Measurements from ENCODE around the gene SPOCD1. TPM values are rescaled to one million over a fixed set of nuclear protein-coding genes. Genes with fewer than 3 reads are reported as not detected.

The SPOCD1 gene
- polyA plus RNA-seq, 2 of the 4 experiments (the other 2 are of a cell fraction), result 0.98 to 4.8 TPM

DNA sequence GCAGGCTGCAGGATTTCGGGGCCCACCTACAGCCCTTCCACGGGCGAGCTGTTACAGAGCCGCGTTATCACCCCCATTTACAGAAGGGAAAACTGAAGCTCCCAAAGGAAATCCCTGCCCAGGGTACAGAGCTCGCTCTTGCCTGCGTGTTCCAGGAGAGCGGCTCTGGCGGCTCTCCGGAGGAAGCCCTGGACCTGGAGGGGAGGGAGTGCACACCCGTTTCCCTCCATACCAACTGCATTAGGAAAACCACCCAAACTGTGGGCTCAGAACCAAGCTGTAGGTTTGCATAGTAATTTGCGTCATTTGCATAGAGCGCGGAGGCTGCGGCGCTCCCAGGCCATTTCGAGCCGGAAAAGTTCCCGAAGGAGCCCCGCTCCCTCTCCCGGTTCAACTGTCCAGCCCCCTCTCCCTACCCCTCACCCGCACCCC is 27.0 kb downstream of the SPOCD1 start:
- DNase-seq (ENCODE audit: low read depth in 1 of 2, low spot score in 1 of 2) (peak in 1 of 2 experiments; percentile 68), FAIRE-seq (no peak)

More for the DNA sequence above, 27.0 kb downstream of the SPOCD1 start:
- peak overlapping the region; percentile 94 to 95 for H3K27ac ChIP-seq
- CTCF ChIA-PET, result interaction anchor here (0.7 to 18.6 kb wide), 43 partner anchors 9 to 394 kb away, joined by 3 to 242 read pairs (median 5); partner anchors contain the start of genes ADGRB2, COL16A1 and PTP4A2
- whole genome bisulfite sequencing (ENCODE audit: missing lambda C conversion rate), result 1% methylated on average over 20 of the region's 22 CpGs
- H3K9me3 ChIP-seq, result no peaks in the 10 kb centered on the region
- POLR2A ChIA-PET, result interaction anchor here (0.5 to 1.8 kb wide), 16 partner anchors 26 to 284 kb away, joined by 3 to 8 read pairs (median 4); partner anchors contain the start of genes KHDRBS1, PEF1, PTP4A2 and TMEM39B
- peak overlapping the region; percentile 86 for H3K4me2 ChIP-seq
- peaks cover 13% of the 10 kb centered on the region for H3K4me1 ChIP-seq
- ATAC-seq, result peak; percentile 65 to 71
- TF ChIP-seq PBX3 (IDR thresholded peaks at IDR 0.05) (no peak), MAZ (IDR thresholded peaks at IDR 0.05; ENCODE audit: borderline replicate concordance, low read depth, low read length) (no peak), NFE2L2 (conservative IDR thresholded peaks at IDR 0.05; ENCODE audit: low read length) (no peak), POLR2AphosphoS2 (conservative IDR thresholded peaks at IDR 0.05; ENCODE audit: low read length) (no peak), CHD4 (IDR thresholded peaks at IDR 0.05; ENCODE audit: borderline replicate concordance) (peak; percentile 63; the same call in 1 of the 2 replicates), REST (IDR thresholded peaks at IDR 0.05) (no peak), USF2 (IDR thresholded peaks at IDR 0.05) (no peak), ATOH8 (CRISPR knock-in tag; IDR thresholded peaks at IDR 0.05; ENCODE audit: low read depth) (no peak), KDM1A (IDR thresholded peaks at IDR 0.05; ENCODE audit: low read depth) (peak; percentile 85; the same call in 1 of the 2 replicates), HMGXB4 (CRISPR knock-in tag; IDR thresholded peaks at IDR 0.05; ENCODE audit: borderline replicate concordance) (no peak), RNF2 (IDR thresholded peaks at IDR 0.05; ENCODE audit: borderline replicate concordance, low read depth) (no peak), RARB (CRISPR knock-in tag; IDR thresholded peaks at IDR 0.05) (no peak), HOXB13 (CRISPR knock-in tag; IDR thresholded peaks at IDR 0.05; ENCODE audit: low read depth) (no peak)
- TF ChIP-seq, protein P1, sequence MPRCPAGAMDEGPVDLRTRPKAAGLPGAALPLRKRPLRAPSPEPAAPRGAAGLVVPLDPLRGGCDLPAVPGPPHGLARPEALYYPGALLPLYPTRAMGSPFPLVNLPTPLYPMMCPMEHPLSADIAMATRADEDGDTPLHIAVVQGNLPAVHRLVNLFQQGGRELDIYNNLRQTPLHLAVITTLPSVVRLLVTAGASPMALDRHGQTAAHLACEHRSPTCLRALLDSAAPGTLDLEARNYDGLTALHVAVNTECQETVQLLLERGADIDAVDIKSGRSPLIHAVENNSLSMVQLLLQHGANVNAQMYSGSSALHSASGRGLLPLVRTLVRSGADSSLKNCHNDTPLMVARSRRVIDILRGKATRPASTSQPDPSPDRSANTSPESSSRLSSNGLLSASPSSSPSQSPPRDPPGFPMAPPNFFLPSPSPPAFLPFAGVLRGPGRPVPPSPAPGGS (IDR thresholded peaks at IDR 0.05), result no peak
- H3K4me3 ChIP-seq, result peak overlapping the region; percentile 69
